ENCODE data around the gene SDHB.
"Not testable (repeated sequence)": the region's sequence is repeated elsewhere in the genome, so short reads cannot be mapped to it uniquely, and the experiment has no call there.

SDHB gene

GRCh38 chr1:17071794-17072193 lies 18.0 kb upstream of the SDHB start:
- no peak for DNase-seq

GRCh38 chr1:17070163-17070525 lies 16.3 kb upstream of the SDHB start:
- no peak for DNase-seq

- no peak for DNase-seq
Observed at GRCh38 chr1:17069452-17070162, 15.8 kb upstream of the SDHB start.

GRCh38 chr1:17068789-17069188 lies 15.0 kb upstream of the SDHB start:
- no peak for DNase-seq

- no peak for DNase-seq
Observed at GRCh38 chr1:17067465-17068240, 13.8 kb upstream of the SDHB start.

GRCh38 chr1:17067069-17067426 lies 13.2 kb upstream of the SDHB start:
- no peak for DNase-seq

- no peak for DNase-seq
Observed at GRCh38 chr1:17066361-17067068, 12.7 kb upstream of the SDHB start.

GRCh38 chr1:17065666-17066065 lies 11.8 kb upstream of the SDHB start:
- no peak for DNase-seq

GRCh38 chr1:17062751-17063150 lies 8.9 kb upstream of the SDHB start:
- not testable (repeated sequence) for DNase-seq

GRCh38 chr1:17061892-17062291 lies 8.1 kb upstream of the SDHB start:
- no peak for DNase-seq

GRCh38 chr1:17061486-17061885 lies 7.7 kb upstream of the SDHB start:
- no peak for DNase-seq

- DNase-seq = no peak
Observed at GRCh38 chr1:17060306-17060749, 6.5 kb upstream of the SDHB start.

- DNase-seq = no peak
Observed at GRCh38 chr1:17059391-17060305, 5.8 kb upstream of the SDHB start.

GRCh38 chr1:17056551-17056950 lies 2.7 kb upstream of the SDHB start:
- DNase-seq = no peak

GRCh38 chr1:17055801-17056200 lies 2.0 kb upstream of the SDHB start:
- DNase-seq = no peak

- DNase-seq = no peak
Observed at GRCh38 chr1:17053086-17053684, 647 bp downstream of the SDHB start.

- DNase-seq = no peak
Observed at GRCh38 chr1:17052641-17053040, 1.2 kb downstream of the SDHB start.

- no peak for DNase-seq
Observed at GRCh38 chr1:17052038-17052437, 1.8 kb downstream of the SDHB start.

GRCh38 chr1:17047924-17048323 lies 5.9 kb downstream of the SDHB start:
- no peak for DNase-seq

- DNase-seq = no peak
Observed at GRCh38 chr1:17046334-17046657, 7.5 kb downstream of the SDHB start.

- DNase-seq = no peak
Observed at GRCh38 chr1:17045634-17046333, 8.0 kb downstream of the SDHB start.

- no peak for DNase-seq
Observed at GRCh38 chr1:17045150-17045549, 8.7 kb downstream of the SDHB start.

All from T1000 (cell line).